ENCODE measurements around the gene PNP. TPM values are rescaled to one million over a fixed set of nuclear protein-coding genes. Genes with fewer than 3 reads are reported as not detected.

PNP gene
- total RNA-seq, 1 experiment from 2014 or later: 34.8 TPM

DNA sequence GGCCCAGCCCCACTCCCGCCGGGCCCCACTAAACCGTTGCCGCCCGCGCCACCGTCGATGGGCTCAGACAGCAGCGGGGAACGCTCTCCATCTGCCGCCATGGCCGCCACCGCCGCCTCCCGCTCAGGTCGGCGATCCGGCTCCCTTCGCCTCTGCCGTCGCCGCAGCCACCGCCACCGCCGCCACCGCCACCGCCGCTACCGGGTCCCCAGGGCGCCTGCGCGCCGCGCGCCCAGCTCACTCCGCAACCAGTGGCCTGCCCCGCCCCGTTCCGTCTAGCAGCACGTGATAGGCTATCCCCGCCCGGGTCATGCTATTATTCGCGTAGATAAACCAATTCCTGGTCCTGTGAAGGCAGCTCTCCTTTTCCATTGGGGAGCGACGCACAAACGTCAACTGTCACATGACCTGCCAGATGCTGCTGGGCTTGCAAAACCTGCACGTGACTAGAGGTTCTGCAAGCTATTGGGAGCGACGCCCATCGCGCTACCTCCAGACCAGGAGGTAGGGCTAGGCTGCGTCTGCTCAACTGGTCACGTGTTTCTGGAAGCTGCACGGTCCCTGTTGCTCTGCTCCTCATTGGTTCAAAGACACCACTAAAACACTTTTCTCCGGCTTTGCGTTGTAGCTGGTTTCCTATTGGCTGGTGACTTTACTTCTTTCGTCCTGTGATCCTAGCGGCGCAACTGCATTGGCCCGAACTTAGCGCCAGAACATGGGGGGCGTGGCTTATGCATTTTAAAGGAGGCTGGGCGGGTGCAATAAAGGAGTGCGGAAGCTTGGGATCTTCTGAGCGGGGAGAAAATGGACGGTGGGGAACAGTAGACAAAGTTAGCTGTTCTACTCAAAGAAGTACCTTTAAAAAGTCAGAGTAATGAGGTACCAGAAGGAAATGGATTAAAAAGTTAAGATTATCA lies 7.7 kb upstream of the PNP start, which contains the start of gene PIP4P1:
TSS of gene PIP4P1 (minus strand) at position 210 of the 917 bp plus-strand sequence. CDS start at position 101, 109 bp downstream.
- H3K36me3 ChIP-seq: peaks cover 40% of the 10 kb centered on the region
- peaks cover 8% of the 10 kb centered on the region for H3K4me1 ChIP-seq (replicated peaks)
- H3K27me3 ChIP-seq (replicated peaks): no peaks in the 10 kb centered on the region
- H3K4me3 ChIP-seq: peak within 1 kb of the TSS; percentile 66
- peak; percentile 95 to 97 for DNase-seq (ENCODE audit: low read depth in 1 of 2, low spot score in 2 of 2)
- H3K27ac ChIP-seq: peak within 1 kb of the TSS; percentile 34
- H3K9me3 ChIP-seq (replicated peaks): no peaks in the 10 kb centered on the region

GRCh38 chr14:20468764-20469241 lies 403 bp upstream of the PNP start:
- H3K4me3 ChIP-seq: peak overlapping the region; percentile 70
- no peaks in the 10 kb centered on the region; the same call in 1 of the 2 replicates for H3K9me3 ChIP-seq (replicated peaks)
- DNase-seq (ENCODE audit: low read depth in 1 of 2, low spot score in 2 of 2): no peak
- peak overlapping the region; percentile 52; the same call in 1 of the 2 replicates for H3K27ac ChIP-seq
- peaks cover 14% of the 10 kb centered on the region for H3K36me3 ChIP-seq
- H3K4me1 ChIP-seq (replicated peaks): peaks cover 6% of the 10 kb centered on the region; the same call in 1 of the 2 replicates
- no peaks in the 10 kb centered on the region for H3K27me3 ChIP-seq (replicated peaks)

GRCh38 chr14:20469890-20470602 lies 840 bp downstream of the PNP start:
- Histone ChIP-seq H3K4me3 (peak overlapping the region; percentile 70), H3K9me3 (replicated peaks) (no peaks in the 10 kb centered on the region; the same call in 1 of the 2 replicates), H3K36me3 (peaks cover 27% of the 10 kb centered on the region), H3K4me1 (replicated peaks) (peaks cover 6% of the 10 kb centered on the region; the same call in 1 of the 2 replicates), H3K27me3 (replicated peaks) (no peaks in the 10 kb centered on the region), H3K27ac (peak overlapping the region; percentile 52)
- DNase-seq (ENCODE audit: low read depth in 1 of 2, low spot score in 2 of 2): peak; percentile 54 to 62

GRCh38 chr14:20470603-20470901 lies 1.3 kb downstream of the PNP start:
- H3K4me3 ChIP-seq: peak overlapping the region; percentile 70
- H3K9me3 ChIP-seq (replicated peaks): no peaks in the 10 kb centered on the region; the same call in 1 of the 2 replicates
- H3K36me3 ChIP-seq: peaks cover 32% of the 10 kb centered on the region
- H3K27me3 ChIP-seq (replicated peaks): no peaks in the 10 kb centered on the region
- DNase-seq (ENCODE audit: low read depth in 1 of 2, low spot score in 2 of 2): no peak
- H3K4me1 ChIP-seq (replicated peaks): peaks cover 6% of the 10 kb centered on the region; the same call in 1 of the 2 replicates
- peak overlapping the region; percentile 52; the same call in 1 of the 2 replicates for H3K27ac ChIP-seq

GRCh38 chr14:20472536-20473169 lies 3.4 kb downstream of the PNP start:
- DNase-seq (ENCODE audit: low read depth in 1 of 2, low spot score in 2 of 2): no peak
- Histone ChIP-seq H3K4me1 (replicated peaks) (peaks cover 6% of the 10 kb centered on the region; the same call in 1 of the 2 replicates), H3K4me3 (no peak overlapping the region), H3K9me3 (replicated peaks) (no peaks in the 10 kb centered on the region; the same call in 1 of the 2 replicates), H3K36me3 (peaks cover 53% of the 10 kb centered on the region), H3K27me3 (replicated peaks) (no peaks in the 10 kb centered on the region), H3K27ac (no peak overlapping the region)

GRCh38 chr14:20476776-20477175 lies 7.6 kb downstream of the PNP start:
- Histone ChIP-seq H3K27ac (no peak overlapping the region), H3K4me1 (replicated peaks) (no peaks in the 10 kb centered on the region), H3K9me3 (replicated peaks) (no peaks in the 10 kb centered on the region), H3K36me3 (peaks cover 51% of the 10 kb centered on the region), H3K4me3 (no peak overlapping the region), H3K27me3 (replicated peaks) (no peaks in the 10 kb centered on the region)
- no peak for DNase-seq (ENCODE audit: low read depth in 1 of 2, low spot score in 2 of 2)

DNA sequence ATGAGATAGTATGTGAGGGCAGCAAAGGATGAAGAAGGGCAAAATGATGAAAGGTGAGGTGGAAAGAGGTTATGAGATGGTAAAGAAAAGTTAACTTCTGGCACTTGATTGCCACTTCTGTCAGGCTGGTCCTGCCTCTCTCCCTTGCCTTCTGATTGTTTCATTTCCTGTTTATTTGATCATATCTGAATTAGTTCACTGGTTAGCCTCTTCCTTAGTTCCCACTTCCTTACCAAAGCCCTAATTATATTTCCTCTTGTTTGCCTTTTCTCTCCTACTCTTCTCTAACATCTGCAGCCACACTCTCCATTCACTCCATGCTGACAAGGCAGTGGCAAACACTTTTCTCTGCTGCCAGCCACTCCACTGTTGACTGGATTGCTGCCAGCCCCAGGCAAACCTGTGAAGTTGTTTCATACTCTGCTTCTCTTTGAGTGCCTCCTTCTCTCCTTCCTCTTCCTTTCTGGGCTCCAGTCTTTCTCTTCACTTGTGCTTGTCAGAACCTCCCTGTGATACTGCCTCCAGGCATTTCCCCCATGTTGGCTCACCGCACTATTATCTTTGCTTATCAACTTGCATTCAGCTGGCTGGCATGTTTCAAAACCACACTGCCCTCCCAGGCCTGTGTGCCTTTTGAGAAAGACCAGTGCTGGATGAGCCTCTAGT lies 8.1 kb downstream of the PNP start:
- no peak overlapping the region for H3K4me3 ChIP-seq
- H3K9me3 ChIP-seq (replicated peaks): no peaks in the 10 kb centered on the region
- no peaks in the 10 kb centered on the region for H3K4me1 ChIP-seq (replicated peaks)
- H3K36me3 ChIP-seq: peaks cover 49% of the 10 kb centered on the region
- peaks cover 2% of the 10 kb centered on the region; the same call in 1 of the 2 replicates for H3K27me3 ChIP-seq (replicated peaks)
- no peak overlapping the region for H3K27ac ChIP-seq
- no peak for DNase-seq (ENCODE audit: low read depth in 1 of 2, low spot score in 2 of 2)

- Histone ChIP-seq H3K27ac (no peak overlapping the region), H3K9me3 (replicated peaks) (no peaks in the 10 kb centered on the region), H3K4me1 (replicated peaks) (no peaks in the 10 kb centered on the region), H3K27me3 (replicated peaks) (peaks cover 17% of the 10 kb centered on the region), H3K36me3 (peaks cover 38% of the 10 kb centered on the region), H3K4me3 (no peak overlapping the region)
- no peak for DNase-seq (ENCODE audit: low read depth in 1 of 2, low spot score in 2 of 2)
Observed at GRCh38 chr14:20478894-20479293, 9.7 kb downstream of the PNP start.

DNA sequence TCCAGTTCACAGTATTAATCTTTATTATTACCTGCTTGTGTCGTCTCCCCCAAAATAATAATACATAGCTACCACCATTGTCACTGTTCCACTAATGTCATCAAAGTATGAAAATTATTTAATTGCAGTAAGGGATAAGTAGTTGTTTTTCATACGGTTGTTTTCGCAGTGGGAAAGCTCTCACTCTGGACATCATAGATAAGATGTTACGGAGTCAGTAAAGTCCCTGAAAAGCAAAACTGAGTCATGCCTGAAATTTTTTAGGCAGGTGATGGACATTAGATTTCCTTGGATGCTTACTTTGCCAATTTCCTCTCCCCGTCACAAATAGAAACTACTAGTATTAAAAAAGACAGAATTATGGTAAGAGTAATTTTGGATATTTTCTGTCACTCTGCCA lies 13.2 kb downstream of the PNP start:
- H3K4me1 ChIP-seq (replicated peaks): no peaks in the 10 kb centered on the region
- H3K9me3 ChIP-seq (replicated peaks): no peaks in the 10 kb centered on the region
- H3K27me3 ChIP-seq (replicated peaks): peaks cover 17% of the 10 kb centered on the region
- no peak overlapping the region for H3K27ac ChIP-seq
- H3K36me3 ChIP-seq: peaks cover 4% of the 10 kb centered on the region
- H3K4me3 ChIP-seq: no peak overlapping the region
- no peak for DNase-seq (ENCODE audit: low read depth in 1 of 2, low spot score in 2 of 2)

DNA sequence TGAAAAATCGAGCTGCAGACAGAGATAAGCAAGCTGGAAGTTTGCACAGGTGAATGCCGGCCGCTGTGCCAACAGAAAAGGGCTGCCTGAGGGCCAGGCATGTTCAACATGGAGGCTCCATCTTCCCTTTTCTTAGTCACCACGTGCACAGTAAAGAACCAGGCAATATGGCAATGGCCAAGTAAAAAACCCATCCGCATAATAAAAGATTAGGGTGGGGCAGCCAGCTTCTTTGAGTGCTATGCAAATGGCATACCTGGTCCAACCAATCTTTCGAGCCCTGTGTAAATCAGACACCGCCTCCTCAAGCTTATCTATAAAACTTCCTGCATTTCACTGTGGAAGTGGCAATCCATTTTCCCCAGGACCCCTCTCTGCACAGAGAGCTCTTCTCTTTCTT lies 16.7 kb downstream of the PNP start:
- Histone ChIP-seq H3K27me3 (replicated peaks) (peaks cover 17% of the 10 kb centered on the region), H3K9me3 (replicated peaks) (no peaks in the 10 kb centered on the region), H3K36me3 (no peaks in the 10 kb centered on the region), H3K4me3 (no peak overlapping the region), H3K4me1 (replicated peaks) (no peaks in the 10 kb centered on the region), H3K27ac (no peak overlapping the region)
- DNase-seq (ENCODE audit: low read depth in 1 of 2, low spot score in 2 of 2): no peak

GRCh38 chr14:20486684-20487395 lies 17.6 kb downstream of the PNP start:
- H3K27me3 ChIP-seq (replicated peaks): peaks cover 20% of the 10 kb centered on the region
- no peak for DNase-seq (ENCODE audit: low read depth in 1 of 2, low spot score in 2 of 2)
- H3K27ac ChIP-seq: no peak overlapping the region
- H3K4me3 ChIP-seq: no peak overlapping the region
- H3K4me1 ChIP-seq (replicated peaks): no peaks in the 10 kb centered on the region
- H3K9me3 ChIP-seq (replicated peaks): no peaks in the 10 kb centered on the region
- H3K36me3 ChIP-seq: no peaks in the 10 kb centered on the region

DNA sequence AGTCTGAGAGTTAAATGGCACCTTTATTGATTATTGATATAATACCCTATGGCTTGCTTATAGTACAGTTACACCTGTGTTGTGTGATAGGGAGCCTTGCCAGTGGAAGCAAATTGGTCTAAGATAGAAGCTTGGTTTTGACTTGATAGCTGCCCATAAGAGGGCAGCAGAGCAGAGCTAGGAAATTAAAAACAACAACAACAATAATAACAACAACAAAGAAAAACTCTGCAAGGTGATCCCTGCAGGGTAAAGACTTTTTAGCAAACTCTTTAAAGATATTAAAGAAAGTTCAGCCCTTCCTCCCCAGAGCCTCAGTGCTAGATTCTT lies 18.2 kb downstream of the PNP start:
- no peak for DNase-seq (ENCODE audit: low read depth in 1 of 2, low spot score in 2 of 2)
- Histone ChIP-seq H3K27me3 (replicated peaks) (peaks cover 21% of the 10 kb centered on the region), H3K4me1 (replicated peaks) (no peaks in the 10 kb centered on the region), H3K9me3 (replicated peaks) (no peaks in the 10 kb centered on the region), H3K36me3 (no peaks in the 10 kb centered on the region), H3K4me3 (no peak overlapping the region), H3K27ac (no peak overlapping the region)

Data from SJSA1 (cell line).